OCI-LY7 (cell line): Measurements from ENCODE around the gene MED27. TPM values are rescaled to one million over a fixed set of nuclear protein-coding genes. Genes with fewer than 3 reads are reported as not detected.

ENCODE experiments used
- BruUV-seq: library from RNA; stranded (reverse); fragments of 400-500 nt; replicated peaks from 2 replicates; lab custom pipeline; 2021; lab: Mats Ljungman, UMichigan
- CTCF ChIA-PET: fragments of 300-600 bp; sonication (Branson Sonifier 250); formaldehyde crosslinking; loops from one replicate; lab custom pipeline; 2022; ENCODE audit warnings: antibody characterized with exemption; ENCODE audit not compliant: unreplicated experiment; lab: Charles Lee
- POLR2A ChIA-PET: fragments of 300-600 bp; sonication (Branson Sonifier 250); formaldehyde crosslinking; loops from one replicate; lab custom pipeline; 2022; ENCODE audit warnings: antibody characterized with exemption; lab: Charles Lee
- DNase-seq: peaks from one replicate; pipeline ENCODE4 v3.0.0-alpha.2; 2015; ENCODE audit warnings: low spot score
- H2AFZ ChIP-seq: fragments of 200-600 bp; sonication (generic), shearing (Covaris generic); 2 replicates; pipeline ENCODE4 v1.6.1; 2014; ENCODE audit warnings: mild to moderate bottlenecking, antibody characterized with exemption, low read length, moderate library complexity
- H3K27ac ChIP-seq: fragments of 200-600 bp; sonication (generic); 2 replicates; pipeline ENCODE4 v1.5.1; 2014; ENCODE audit warnings: mixed run types, low read depth, mild to moderate bottlenecking, moderate library complexity, low read length, inconsistent platforms; ENCODE audit not compliant: poor library complexity, severe bottlenecking
- H3K36me3 ChIP-seq: fragments of 200-600 bp; sonication (generic); 2 replicates; pipeline ENCODE4 v1.6.1; 2014; ENCODE audit warnings: mild to moderate bottlenecking, antibody characterized with exemption, low read length, moderate library complexity, mixed read lengths; ENCODE audit not compliant: insufficient read depth
- H3K4me1 ChIP-seq: fragments of 200-600 bp; sonication (generic); 2 replicates; pipeline ENCODE4 v1.5.1; 2014; ENCODE audit warnings: mild to moderate bottlenecking, low read length; ENCODE audit not compliant: insufficient read depth, poor library complexity, severe bottlenecking
- H3K4me2 ChIP-seq: fragments of 200-600 bp; sonication (generic); 2 replicates; pipeline ENCODE4 v1.6.1; 2014; ENCODE audit warnings: mild to moderate bottlenecking, low read length
- H3K4me3 ChIP-seq: fragments of 200-600 bp; sonication (generic); 2 replicates; pipeline ENCODE4 v1.5.1; 2014; ENCODE audit warnings: mild to moderate bottlenecking, low read depth, low read length; ENCODE audit not compliant: poor library complexity, severe bottlenecking
- H3K79me2 ChIP-seq: fragments of 200-600 bp; sonication (generic); 2 replicates; pipeline ENCODE4 v1.6.1; 2016; ENCODE audit warnings: low read depth, mild to moderate bottlenecking, low read length, moderate library complexity, mixed read lengths; ENCODE audit not compliant: insufficient read depth
- H3K9me2 ChIP-seq: fragments of 200-600 bp; sonication (generic); 2 replicates; pipeline ENCODE4 v1.6.1; 2016; ENCODE audit warnings: mild to moderate bottlenecking, low read length, mixed read lengths; ENCODE audit not compliant: insufficient read depth
- H3K9me3 ChIP-seq: fragments of 200-600 bp; sonication (generic); 2 replicates; pipeline ENCODE4 v1.6.1; 2014; ENCODE audit warnings: mild to moderate bottlenecking, mixed run types, low read length, mixed read lengths
- H4K20me1 ChIP-seq: fragments of 200-600 bp; sonication (generic); 2 replicates; pipeline ENCODE4 v1.6.1; 2014; ENCODE audit warnings: mild to moderate bottlenecking, antibody characterized with exemption, low read length, moderate library complexity, mixed read lengths; ENCODE audit not compliant: insufficient read depth
- EZH2phosphoT487 ChIP-seq: fragments of 200-600 bp; sonication (generic); IDR thresholded peaks from 2 replicates; pipeline ENCODE4 v1.6.1; 2018; ENCODE audit warnings: low read depth, borderline replicate concordance, mild to moderate bottlenecking, mixed run types, antibody characterized with exemption, low read length, moderate library complexity, mixed read lengths
- intact Hi-C: fragments of 100-400 bp; cut with micrococcal nuclease; formaldehyde crosslinking; loops from one replicate; pipeline ENCODE4 v1.10.0; 2022; ENCODE audit not compliant: unreplicated experiment
- total RNA-seq, 2 experiments: library from RNA; depleted of rRNA in 1 of 2; stranded (reverse); fragments of >200 nt in 1 of 2; shearing (Covaris generic) in 1 of 2; gene quantifications; 2 replicates each; pipeline ENCODE4 v1.2.3, GENCODE V29; 2014 to 2022
- TF ChIP-seq, protein P1 (sequence below): fragments of 200-600 bp; sonication (generic); conservative IDR thresholded peaks from 2 replicates; pipeline ENCODE4 v1.5.1; 2014; ENCODE audit warnings: mild to moderate bottlenecking, antibody characterized with exemption, low read length, moderate library complexity, mixed read lengths

Gene MED27
- total RNA-seq, 2 experiments from 2014 or later, result 23.1 to 32.6 TPM

- Histone ChIP-seq H3K9me2 (no peaks in the 10 kb centered on the region), H3K9me3 (no peaks in the 10 kb centered on the region), H3K27ac (no peak overlapping the region), H2AFZ (no peak overlapping the region), H3K4me3 (no peak overlapping the region), H3K4me1 (no peaks in the 10 kb centered on the region), H3K79me2 (no peaks in the 10 kb centered on the region), H4K20me1 (no peaks in the 10 kb centered on the region), H3K36me3 (0 out of 2 replicates have a peak, but pooled peaks cover 7% of the 10 kb centered on the region), H3K4me2 (no peak overlapping the region)
- POLR2A ChIA-PET, result interaction anchor here (0.6 kb wide), 1 partner anchor 28 kb away, joined by 3 read pairs; no protein-coding TSS in a partner anchor
- CTCF ChIA-PET, result no interaction called here
- intact Hi-C loops, result no loop called here
- no TSS peak for BruUV-seq
- DNase-seq, result no peak
- no peak for TF ChIP-seq EZH2phosphoT487
- TF ChIP-seq, protein P1, sequence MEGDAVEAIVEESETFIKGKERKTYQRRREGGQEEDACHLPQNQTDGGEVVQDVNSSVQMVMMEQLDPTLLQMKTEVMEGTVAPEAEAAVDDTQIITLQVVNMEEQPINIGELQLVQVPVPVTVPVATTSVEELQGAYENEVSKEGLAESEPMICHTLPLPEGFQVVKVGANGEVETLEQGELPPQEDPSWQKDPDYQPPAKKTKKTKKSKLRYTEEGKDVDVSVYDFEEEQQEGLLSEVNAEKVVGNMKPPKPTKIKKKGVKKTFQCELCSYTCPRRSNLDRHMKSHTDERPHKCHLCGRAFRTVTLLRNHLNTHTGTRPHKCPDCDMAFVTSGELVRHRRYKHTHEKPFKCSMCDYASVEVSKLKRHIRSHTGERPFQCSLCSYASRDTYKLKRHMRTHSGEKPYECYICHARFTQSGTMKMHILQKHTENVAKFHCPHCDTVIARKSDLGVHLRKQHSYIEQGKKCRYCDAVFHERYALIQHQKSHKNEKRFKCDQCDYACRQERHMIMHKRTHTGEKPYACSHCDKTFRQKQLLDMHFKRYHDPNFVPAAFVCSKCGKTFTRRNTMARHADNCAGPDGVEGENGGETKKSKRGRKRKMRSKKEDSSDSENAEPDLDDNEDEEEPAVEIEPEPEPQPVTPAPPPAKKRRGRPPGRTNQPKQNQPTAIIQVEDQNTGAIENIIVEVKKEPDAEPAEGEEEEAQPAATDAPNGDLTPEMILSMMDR, result no peak
Observed at GRCh38 chr9:131889437-131890251, 190.0 kb downstream of the MED27 start.

DNA sequence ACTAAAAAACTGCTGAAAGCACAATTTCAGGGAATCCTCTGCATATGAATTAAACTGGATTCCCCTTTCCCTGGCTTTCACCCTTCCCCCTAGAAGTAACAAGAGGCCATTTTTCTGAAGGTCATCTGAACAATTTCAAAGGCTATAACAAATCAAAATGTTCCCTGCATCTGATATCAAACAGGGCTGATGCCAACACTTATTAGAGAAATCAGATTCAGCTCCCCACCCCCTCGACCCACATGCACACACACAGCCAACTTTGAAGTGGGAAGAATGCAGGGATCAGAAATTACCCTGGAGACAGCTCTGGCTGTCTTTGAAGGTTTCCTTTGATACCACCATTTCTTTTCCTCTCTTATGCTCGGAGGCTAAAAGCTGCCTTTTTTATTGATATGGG lies 190.7 kb downstream of the MED27 start:
- 0 out of 2 replicates have a peak, but pooled peaks cover 7% of the 10 kb centered on the region for H3K36me3 ChIP-seq
- H2AFZ ChIP-seq, result no peak overlapping the region
- no TSS peak for BruUV-seq
- TF ChIP-seq, protein P1, result no peak
- TF ChIP-seq EZH2phosphoT487, result no peak
- no peak overlapping the region for H3K4me3 ChIP-seq
- ChIA-PET CTCF (no interaction called here), POLR2A (interaction anchor here (0.5 kb wide), 1 partner anchor 10 kb away, joined by 3 read pairs; no protein-coding TSS in a partner anchor)
- no peak for DNase-seq
- H3K27ac ChIP-seq, result no peak overlapping the region
- no peak overlapping the region for H3K4me2 ChIP-seq
- H4K20me1 ChIP-seq, result no peaks in the 10 kb centered on the region
- H3K9me3 ChIP-seq, result no peaks in the 10 kb centered on the region
- no peaks in the 10 kb centered on the region for H3K9me2 ChIP-seq
- intact Hi-C loops, result no loop called here
- no peaks in the 10 kb centered on the region for H3K79me2 ChIP-seq
- no peaks in the 10 kb centered on the region for H3K4me1 ChIP-seq

DNA sequence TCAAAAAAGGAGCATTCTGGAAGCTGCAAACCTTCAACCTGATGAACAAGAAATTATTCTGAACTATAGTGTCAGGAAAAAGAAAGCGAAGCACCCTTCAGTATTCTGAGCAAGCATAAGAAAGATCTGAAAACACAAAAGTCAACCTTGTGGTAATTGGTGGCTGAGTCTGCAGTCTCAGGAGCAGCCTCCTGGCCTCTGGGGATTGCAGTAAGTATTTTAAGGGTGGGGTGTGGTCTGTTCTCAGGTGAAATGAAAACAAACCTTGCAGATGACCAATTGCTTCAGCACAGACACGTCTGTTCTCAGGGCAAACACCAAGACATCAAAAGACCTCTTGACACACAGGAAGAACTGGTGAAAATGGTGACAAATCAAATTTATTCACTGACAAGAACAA lies 192.0 kb downstream of the MED27 start:
- H3K9me2 ChIP-seq, result no peaks in the 10 kb centered on the region
- H3K36me3 ChIP-seq, result 0 out of 2 replicates have a peak, but pooled peaks cover 4% of the 10 kb centered on the region
- intact Hi-C loops, result no loop called here
- H3K4me1 ChIP-seq, result no peaks in the 10 kb centered on the region
- DNase-seq, result no peak
- H3K79me2 ChIP-seq, result no peaks in the 10 kb centered on the region
- no TSS peak for BruUV-seq
- no peaks in the 10 kb centered on the region for H4K20me1 ChIP-seq
- H3K4me3 ChIP-seq, result no peak overlapping the region
- ChIA-PET POLR2A (no interaction called here), CTCF (no interaction called here)
- no peak for TF ChIP-seq EZH2phosphoT487
- TF ChIP-seq, protein P1, result no peak
- no peak overlapping the region for H3K27ac ChIP-seq
- H2AFZ ChIP-seq, result no peak overlapping the region
- no peak overlapping the region for H3K4me2 ChIP-seq
- H3K9me3 ChIP-seq, result no peaks in the 10 kb centered on the region
